OCI-LY3 (cell line): ENCODE data around the gene RNF187.

ENCODE experiments used
- H2AFZ ChIP-seq: fragments of 200-600, 300-600 bp; shearing (Covaris generic); 2 replicates; pipeline ENCODE4 v1.6.0; 2014; ENCODE audit warnings: antibody characterized with exemption, low read depth, low read length
- H3K27ac ChIP-seq: fragments of 200-600, 300-600 bp; sonication (generic); 2 replicates; pipeline ENCODE4 v1.5.1; 2014; ENCODE audit warnings: mild to moderate bottlenecking, low read length, moderate library complexity, mixed read lengths
- H3K27me3 ChIP-seq: fragments of 200-600, 300-600 bp; sonication (generic); 2 replicates; pipeline ENCODE4 v1.6.1; 2014; ENCODE audit warnings: low read depth, low read length, mixed read lengths
- H3K36me3 ChIP-seq: fragments of 200-600, 300-600 bp; sonication (generic); replicated peaks from 2 replicates; pipeline ENCODE3; 2014; ENCODE audit warnings: low read depth, low read length, mixed read lengths
- H3K4me1 ChIP-seq: fragments of 300-600, 200-600 bp; sonication (generic); 2 replicates; pipeline ENCODE4 v1.6.1; 2014; ENCODE audit warnings: low read length, mixed read lengths
- H3K4me2 ChIP-seq: fragments of 200-600, 300-600 bp; sonication (generic); 2 replicates; pipeline ENCODE4 v1.6.1; 2014; ENCODE audit warnings: low read length, mixed read lengths
- H3K4me3 ChIP-seq: fragments of 300-600, 200-600 bp; sonication (generic); 2 replicates; pipeline ENCODE4 v1.5.1; 2014; ENCODE audit warnings: antibody characterized with exemption, mild to moderate bottlenecking, low read length, moderate library complexity
- H3K79me2 ChIP-seq: fragments of 300-600, 200-600 bp; shearing (Covaris generic); 2 replicates; pipeline ENCODE4 v1.6.1; 2014; ENCODE audit warnings: mild to moderate bottlenecking, low read length, mixed read lengths
- H3K9ac ChIP-seq: fragments of 300-600, 200-600 bp; shearing (Covaris generic); 2 replicates; pipeline ENCODE4 v1.6.0; 2014; ENCODE audit warnings: mild to moderate bottlenecking, low read length, moderate library complexity
- H3K9me3 ChIP-seq: fragments of 200-600, 300-600 bp; shearing (Covaris generic); 2 replicates; pipeline ENCODE4 v1.6.1; 2014; ENCODE audit warnings: low read length, mixed read lengths; ENCODE audit not compliant: insufficient read depth
- H4K20me1 ChIP-seq: fragments of 200-600, 300-600 bp; sonication (generic); 2 replicates; pipeline ENCODE4 v1.6.1; 2016; ENCODE audit warnings: low read length, mixed read lengths; ENCODE audit not compliant: insufficient read depth
- EZH2phosphoT487 ChIP-seq: fragments of 200-600 bp; shearing (Covaris generic); IDR thresholded peaks from 2 replicates; pipeline ENCODE4 v1.6.1; 2018; ENCODE audit warnings: antibody characterized with exemption, mixed run types, low read depth
- TF ChIP-seq, protein P1 (sequence below): fragments of 200-600, 300-600 bp; sonication (generic); IDR thresholded peaks from 2 replicates; pipeline ENCODE4 v1.5.1; 2014; ENCODE audit warnings: antibody characterized with exemption, low read length, low read depth

Gene RNF187

DNA sequence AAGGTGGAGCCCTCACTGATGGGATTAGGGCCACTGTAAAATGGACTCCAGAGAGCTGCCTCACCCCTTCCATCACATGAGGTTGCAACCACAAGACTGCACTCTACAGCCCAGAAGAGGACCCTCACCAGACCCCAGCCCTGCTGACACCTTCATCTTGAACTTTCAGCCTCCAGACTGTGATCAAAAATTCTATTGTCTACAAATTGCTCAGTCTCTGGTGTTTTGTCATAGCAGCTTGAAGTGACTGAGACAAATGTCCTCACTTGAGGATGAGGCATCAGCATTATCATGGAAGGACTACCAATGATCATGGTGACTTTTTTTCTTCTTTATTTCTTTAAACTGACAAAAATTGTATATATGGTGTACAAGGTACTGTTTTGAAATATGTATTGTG lies 43.8 kb upstream of the RNF187 start:
- H4K20me1 ChIP-seq: no peaks in the 10 kb centered on the region
- no peaks in the 10 kb centered on the region for H3K4me1 ChIP-seq
- TF ChIP-seq EZH2phosphoT487: no peak
- TF ChIP-seq, protein P1, sequence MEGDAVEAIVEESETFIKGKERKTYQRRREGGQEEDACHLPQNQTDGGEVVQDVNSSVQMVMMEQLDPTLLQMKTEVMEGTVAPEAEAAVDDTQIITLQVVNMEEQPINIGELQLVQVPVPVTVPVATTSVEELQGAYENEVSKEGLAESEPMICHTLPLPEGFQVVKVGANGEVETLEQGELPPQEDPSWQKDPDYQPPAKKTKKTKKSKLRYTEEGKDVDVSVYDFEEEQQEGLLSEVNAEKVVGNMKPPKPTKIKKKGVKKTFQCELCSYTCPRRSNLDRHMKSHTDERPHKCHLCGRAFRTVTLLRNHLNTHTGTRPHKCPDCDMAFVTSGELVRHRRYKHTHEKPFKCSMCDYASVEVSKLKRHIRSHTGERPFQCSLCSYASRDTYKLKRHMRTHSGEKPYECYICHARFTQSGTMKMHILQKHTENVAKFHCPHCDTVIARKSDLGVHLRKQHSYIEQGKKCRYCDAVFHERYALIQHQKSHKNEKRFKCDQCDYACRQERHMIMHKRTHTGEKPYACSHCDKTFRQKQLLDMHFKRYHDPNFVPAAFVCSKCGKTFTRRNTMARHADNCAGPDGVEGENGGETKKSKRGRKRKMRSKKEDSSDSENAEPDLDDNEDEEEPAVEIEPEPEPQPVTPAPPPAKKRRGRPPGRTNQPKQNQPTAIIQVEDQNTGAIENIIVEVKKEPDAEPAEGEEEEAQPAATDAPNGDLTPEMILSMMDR: no peak
- H3K27ac ChIP-seq: no peak overlapping the region
- no peaks in the 10 kb centered on the region for H3K9me3 ChIP-seq
- H3K4me3 ChIP-seq: no peak overlapping the region
- no peaks in the 10 kb centered on the region for H3K36me3 ChIP-seq
- no peak overlapping the region for H3K9ac ChIP-seq
- H3K4me2 ChIP-seq: no peak overlapping the region
- peaks cover 25% of the 10 kb centered on the region; the same call in 1 of the 2 replicates for H3K27me3 ChIP-seq
- H3K79me2 ChIP-seq: no peaks in the 10 kb centered on the region
- H2AFZ ChIP-seq: no peak overlapping the region

DNA sequence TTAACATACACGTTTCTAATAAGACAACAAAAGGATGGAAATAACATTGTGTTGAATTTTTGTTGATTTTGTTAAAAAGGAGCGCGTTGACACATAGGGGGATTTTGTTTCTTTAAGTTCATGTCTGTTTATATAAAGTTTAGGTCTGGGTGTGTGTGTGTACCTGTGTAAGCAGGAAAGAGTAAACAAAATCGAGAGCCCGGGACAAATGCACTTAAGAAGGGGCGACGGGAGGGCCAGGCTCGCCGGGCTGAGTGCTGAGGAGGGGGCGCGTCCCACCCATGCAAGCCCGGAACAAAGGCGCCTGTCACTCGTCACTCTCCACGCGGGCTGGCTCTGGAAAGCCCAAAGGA lies 41.7 kb upstream of the RNF187 start:
- Histone ChIP-seq H3K27me3 (peaks cover 27% of the 10 kb centered on the region; the same call in 1 of the 2 replicates), H3K27ac (no peak overlapping the region), H3K9ac (no peak overlapping the region), H3K9me3 (no peaks in the 10 kb centered on the region), H3K4me3 (no peak overlapping the region), H4K20me1 (no peaks in the 10 kb centered on the region), H3K79me2 (no peaks in the 10 kb centered on the region), H3K4me1 (no peaks in the 10 kb centered on the region), H3K4me2 (no peak overlapping the region), H2AFZ (no peak overlapping the region), H3K36me3 (no peaks in the 10 kb centered on the region)
- TF ChIP-seq, protein P1: no peak

DNA sequence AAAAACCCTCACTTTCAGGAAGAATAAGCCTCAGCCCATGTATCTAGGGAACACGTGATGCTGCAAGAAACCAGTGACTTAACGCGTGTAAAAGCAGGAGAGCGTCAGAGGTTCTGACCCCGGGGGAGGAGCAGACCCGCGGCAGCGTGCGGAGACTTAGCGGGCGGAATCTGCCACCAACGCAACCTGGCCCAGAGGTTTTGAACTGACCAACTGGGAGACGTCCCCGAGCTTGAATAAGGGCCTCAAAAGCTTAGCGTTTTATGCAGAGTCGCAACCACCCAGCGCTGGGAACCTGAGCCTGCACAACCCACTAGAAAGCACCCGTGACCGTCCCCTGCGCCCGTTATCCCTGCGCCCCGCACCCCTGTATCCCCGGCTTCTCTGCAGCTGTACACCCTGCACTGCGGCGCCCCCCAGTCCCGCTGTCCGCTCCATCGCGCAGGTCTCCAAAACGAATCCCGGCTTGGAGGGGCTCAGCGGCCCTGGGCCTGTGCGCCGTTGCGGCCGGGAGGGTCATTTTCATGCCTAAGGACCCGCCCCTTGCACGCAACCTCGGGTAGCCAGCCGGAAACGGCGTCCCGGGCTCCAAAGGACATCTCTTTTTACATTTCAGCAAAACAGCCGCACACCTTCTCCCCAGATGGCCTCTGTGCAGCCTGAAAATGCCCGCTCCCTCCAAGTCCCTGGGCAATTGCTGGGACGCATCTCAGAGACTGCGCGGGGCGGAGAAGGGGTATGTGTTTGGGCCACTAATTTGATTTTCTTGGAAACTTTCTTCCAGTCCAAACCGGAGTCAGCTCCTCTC lies 41.1 kb upstream of the RNF187 start:
- Histone ChIP-seq H4K20me1 (no peaks in the 10 kb centered on the region), H3K9me3 (no peaks in the 10 kb centered on the region), H3K79me2 (no peaks in the 10 kb centered on the region), H3K27ac (no peak overlapping the region), H3K27me3 (peaks cover 21% of the 10 kb centered on the region; the same call in 1 of the 2 replicates), H3K36me3 (no peaks in the 10 kb centered on the region), H3K4me1 (no peaks in the 10 kb centered on the region), H3K9ac (no peak overlapping the region), H3K4me2 (no peak overlapping the region), H2AFZ (no peak overlapping the region), H3K4me3 (no peak overlapping the region)
- no peak for TF ChIP-seq EZH2phosphoT487
- TF ChIP-seq, protein P1: no peak

DNA sequence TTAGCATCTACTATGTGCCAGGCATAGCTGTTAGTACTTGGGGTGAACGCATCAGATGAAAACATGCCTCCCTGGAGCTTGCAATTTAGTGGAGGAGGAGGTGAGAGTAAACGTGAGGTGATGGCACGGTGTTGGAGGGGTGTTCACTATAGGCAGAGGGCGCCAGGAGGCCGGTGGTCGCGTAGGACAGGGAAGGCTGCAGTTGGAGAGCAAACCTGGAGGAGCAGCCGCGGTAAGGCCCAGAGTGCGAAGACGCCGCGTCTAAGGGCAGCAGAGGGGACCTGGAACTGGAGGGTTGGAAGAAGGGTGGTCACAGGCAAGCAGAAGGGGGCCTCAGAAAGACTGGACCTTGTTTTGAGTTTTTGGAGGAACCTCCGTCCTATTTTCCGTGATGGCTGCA lies 40.3 kb upstream of the RNF187 start:
- Histone ChIP-seq H3K4me3 (no peak overlapping the region), H2AFZ (no peak overlapping the region), H3K79me2 (no peaks in the 10 kb centered on the region), H3K27ac (no peak overlapping the region), H3K9me3 (no peaks in the 10 kb centered on the region), H3K9ac (no peak overlapping the region), H3K36me3 (no peaks in the 10 kb centered on the region), H3K4me1 (no peaks in the 10 kb centered on the region), H3K4me2 (no peak overlapping the region), H3K27me3 (peaks cover 14% of the 10 kb centered on the region; the same call in 1 of the 2 replicates), H4K20me1 (no peaks in the 10 kb centered on the region)
- TF ChIP-seq, protein P1: no peak
- no peak for TF ChIP-seq EZH2phosphoT487
